ENCODE results near the gene PPP1R9B. TPM values are rescaled to one million over a fixed set of nuclear protein-coding genes. Genes with fewer than 3 reads are reported as not detected.

Gene PPP1R9B
- total RNA-seq, 2 experiments from 2014 or later = 110 to 117 TPM

- DNase-seq = no peak
- Mint-ChIP-seq H3K9me3 (no peaks in the 10 kb centered on the region), H3K27me3 (peaks cover 37% of the 10 kb centered on the region), H3K27ac (no peak overlapping the region), H3K36me3 (ENCODE audit: low read depth) (peaks cover 17% of the 10 kb centered on the region), H3K4me3 (peak overlapping the region; percentile 50), H3K4me1 (peaks cover 23% of the 10 kb centered on the region)
- ChIA-PET POLR2A (no interaction called here), CTCF (no interaction called here)
These were observed 21.8 kb downstream of the PPP1R9B start for GRCh38 chr17:50128441-50129352.

GRCh38 chr17:50127697-50128361, 22.6 kb downstream of the PPP1R9B start:
- Mint-ChIP-seq H3K27me3 (peaks cover 37% of the 10 kb centered on the region), H3K4me1 (peaks cover 23% of the 10 kb centered on the region), H3K4me3 (no peak overlapping the region), H3K27ac (no peak overlapping the region), H3K9me3 (no peaks in the 10 kb centered on the region), H3K36me3 (ENCODE audit: low read depth) (peaks cover 13% of the 10 kb centered on the region)
- DNase-seq = no peak
- POLR2A ChIA-PET = no interaction called here
- CTCF ChIA-PET = interaction anchor here (2.1 kb wide), 1 partner anchor 13 kb away, joined by 6 read pairs; no protein-coding TSS in a partner anchor

GRCh38 chr17:50125420-50125997, 25.0 kb downstream of the PPP1R9B start:
- CTCF ChIA-PET = interaction anchor here (0.6 to 1.3 kb wide), 4 partner anchors 8 to 270 kb away, joined by 3 read pairs; no protein-coding TSS in a partner anchor
- POLR2A ChIA-PET = no interaction called here

GRCh38 chr17:50123649-50124349, 26.7 kb downstream of the PPP1R9B start:
- Mint-ChIP-seq H3K36me3 (ENCODE audit: low read depth) (peaks cover 3% of the 10 kb centered on the region), H3K27ac (no peak overlapping the region), H3K4me3 (no peak overlapping the region), H3K4me1 (peaks cover 12% of the 10 kb centered on the region), H3K27me3 (peaks cover 49% of the 10 kb centered on the region), H3K9me3 (no peaks in the 10 kb centered on the region)
- ChIA-PET POLR2A (no interaction called here), CTCF (interaction anchor here (0.8 to 2.4 kb wide), 6 partner anchors 9 to 129 kb away, joined by 3 to 7 read pairs (median 3); no protein-coding TSS in a partner anchor)
- no peak for DNase-seq

More at GRCh38 chr17:50125420-50125997, 25.0 kb downstream of the PPP1R9B start:
- H3K9me3 Mint-ChIP-seq = no peaks in the 10 kb centered on the region
- H3K4me3 Mint-ChIP-seq = no peak overlapping the region
- peaks cover 15% of the 10 kb centered on the region for H3K4me1 Mint-ChIP-seq
- DNase-seq = no peak
- peaks cover 5% of the 10 kb centered on the region for H3K36me3 Mint-ChIP-seq (ENCODE audit: low read depth)
- H3K27me3 Mint-ChIP-seq = peaks cover 38% of the 10 kb centered on the region
- H3K27ac Mint-ChIP-seq = no peak overlapping the region

- POLR2A ChIA-PET = no interaction called here
- H3K9me3 Mint-ChIP-seq = no peaks in the 10 kb centered on the region
- peaks cover 5% of the 10 kb centered on the region for H3K4me1 Mint-ChIP-seq
- CTCF ChIA-PET = interaction anchor here (0.6 to 2.4 kb wide), 8 partner anchors 10 to 1002 kb away, joined by 3 to 7 read pairs (median 3); no protein-coding TSS in a partner anchor
- peaks cover 49% of the 10 kb centered on the region for H3K27me3 Mint-ChIP-seq
- no peak overlapping the region for H3K4me3 Mint-ChIP-seq
- H3K36me3 Mint-ChIP-seq (ENCODE audit: low read depth) = no peaks in the 10 kb centered on the region
- no peak overlapping the region for H3K27ac Mint-ChIP-seq
- DNase-seq = no peak
These were observed 27.5 kb downstream of the PPP1R9B start for GRCh38 chr17:50122945-50123344.

- CTCF ChIA-PET = interaction anchor here (0.5 to 2.9 kb wide), 4 partner anchors 19 to 177 kb away, joined by 3 to 9 read pairs (median 4); no protein-coding TSS in a partner anchor
- Mint-ChIP-seq H3K9me3 (no peaks in the 10 kb centered on the region), H3K27ac (no peak overlapping the region), H3K36me3 (ENCODE audit: low read depth) (no peaks in the 10 kb centered on the region), H3K4me1 (peaks cover 7% of the 10 kb centered on the region), H3K27me3 (peaks cover 57% of the 10 kb centered on the region), H3K4me3 (no peak overlapping the region)
- POLR2A ChIA-PET = no interaction called here
- DNase-seq = no peak
These were observed 29.8 kb downstream of the PPP1R9B start for GRCh38 chr17:50120475-50121253.

GRCh38 chr17:50118828-50119218, 31.7 kb downstream of the PPP1R9B start:
- Mint-ChIP-seq H3K9me3 (no peaks in the 10 kb centered on the region), H3K27ac (no peak overlapping the region), H3K27me3 (peaks cover 59% of the 10 kb centered on the region), H3K4me1 (peaks cover 7% of the 10 kb centered on the region), H3K4me3 (no peak overlapping the region), H3K36me3 (ENCODE audit: low read depth) (no peaks in the 10 kb centered on the region)
- CTCF ChIA-PET = interaction anchor here (0.6 to 3.9 kb wide), 6 partner anchors 9 to 171 kb away, joined by 3 to 17 read pairs (median 7); partner anchors contain the start of gene SAMD14
- DNase-seq = no peak
- POLR2A ChIA-PET = no interaction called here

- DNase-seq = no peak
- peaks cover 59% of the 10 kb centered on the region for H3K27me3 Mint-ChIP-seq
- ChIA-PET POLR2A (no interaction called here), CTCF (interaction anchor here (0.8 to 3.9 kb wide), 12 partner anchors 9 to 180 kb away, joined by 3 to 17 read pairs (median 4); partner anchors contain the start of gene SAMD14)
- no peak overlapping the region for H3K4me3 Mint-ChIP-seq
- no peaks in the 10 kb centered on the region for H3K36me3 Mint-ChIP-seq (ENCODE audit: low read depth)
- no peak overlapping the region for H3K27ac Mint-ChIP-seq
- no peaks in the 10 kb centered on the region for H3K9me3 Mint-ChIP-seq
- peaks cover 7% of the 10 kb centered on the region for H3K4me1 Mint-ChIP-seq
These were observed 32.2 kb downstream of the PPP1R9B start for GRCh38 chr17:50118076-50118827.

GRCh38 chr17:50117202-50118051, 33.0 kb downstream of the PPP1R9B start:
- ChIA-PET CTCF (interaction anchor here (0.6 to 3.9 kb wide), 23 partner anchors 8 to 244 kb away, joined by 3 to 17 read pairs (median 3); partner anchors contain the start of gene SAMD14), POLR2A (interaction anchor here (0.6 kb wide), 1 partner anchor 52 kb away, joined by 3 read pairs; no protein-coding TSS in a partner anchor)
- H3K27ac Mint-ChIP-seq = no peak overlapping the region
- peaks cover 7% of the 10 kb centered on the region for H3K4me1 Mint-ChIP-seq
- H3K27me3 Mint-ChIP-seq = peaks cover 56% of the 10 kb centered on the region
- H3K36me3 Mint-ChIP-seq (ENCODE audit: low read depth) = no peaks in the 10 kb centered on the region
- DNase-seq = peak; percentile 60
- H3K9me3 Mint-ChIP-seq = no peaks in the 10 kb centered on the region
- no peak overlapping the region for H3K4me3 Mint-ChIP-seq

GRCh38 chr17:50115756-50116155, 34.7 kb downstream of the PPP1R9B start:
- H3K4me1 Mint-ChIP-seq = peaks cover 7% of the 10 kb centered on the region
- no peaks in the 10 kb centered on the region for H3K9me3 Mint-ChIP-seq
- no peak overlapping the region for H3K4me3 Mint-ChIP-seq
- ChIA-PET POLR2A (no interaction called here), CTCF (interaction anchor here (0.6 to 2.7 kb wide), 8 partner anchors 11 to 284 kb away, joined by 3 to 8 read pairs (median 4); no protein-coding TSS in a partner anchor)
- no peak for DNase-seq
- no peaks in the 10 kb centered on the region for H3K36me3 Mint-ChIP-seq (ENCODE audit: low read depth)
- H3K27me3 Mint-ChIP-seq = peaks cover 51% of the 10 kb centered on the region
- H3K27ac Mint-ChIP-seq = no peak overlapping the region

All from activated CD4-positive, alpha-beta T cell treated with anti-CD3 and anti-CD28 coated beads, Interleukin-2, amount 10 ng/mL, durations not matched to agents 7 days and 5 days (primary cell).